Muscle of leg (tissue), 11 donors: Measurements from ENCODE around the gene PARD3. TPM values are rescaled to one million over a fixed set of nuclear protein-coding genes. Genes with fewer than 3 reads are reported as not detected.

Source experiments
- DNase-seq: peaks from one replicate; pipeline ENCODE4 v3.0.0; 2013
- H3K27ac ChIP-seq: one replicate; pipeline ENCODE4 v1.5.1; 2013; ENCODE audit warnings: mild to moderate bottlenecking, low read length, control low read depth
- H3K27me3 ChIP-seq: one replicate; pipeline ENCODE4 v1.6.1; 2013; ENCODE audit warnings: low read length; ENCODE audit not compliant: control insufficient read depth, insufficient read depth
- H3K36me3 ChIP-seq: one replicate; pipeline ENCODE4 v1.6.1; 2013; ENCODE audit warnings: low read length; ENCODE audit not compliant: control insufficient read depth, insufficient read depth
- H3K4me1 ChIP-seq: one replicate; pipeline ENCODE4 v1.6.1; 2013; ENCODE audit warnings: low read length; ENCODE audit not compliant: control insufficient read depth, insufficient read depth
- H3K4me3 ChIP-seq: one replicate; pipeline ENCODE4 v1.5.1; 2013; ENCODE audit warnings: low read length, control low read depth
- H3K9me3 ChIP-seq: replicated peaks from 2 replicates; pipeline ENCODE4 v1.6.1; 2013; ENCODE audit warnings: low read depth, low read length; ENCODE audit not compliant: control insufficient read depth
- WGBS: methylation state at CpG from one replicate; pipeline ENCODE4 v1.1.5; 2013; ENCODE audit warnings: missing lambda C conversion rate; ENCODE audit not compliant: insufficient coverage; 5-methylcytosine and 5-hydroxymethylcytosine counted together
- polyA plus RNA-seq, 8 donors: library from polyadenylated mRNA; unstranded; fragments of 120-200 nt; gene quantifications; one replicate each; pipeline versions ENCODE4 v1.2.1 to v1.2.3, GENCODE V29; 2013; ENCODE audit warnings: inconsistent platforms in 1 of 8, low replicate concordance in 1 of 8; ENCODE audit not compliant: insufficient read length in 8 of 8, insufficient read depth in 1 of 8
- total RNA-seq: library from RNA; stranded (reverse); fragments of 120-200 nt; gene quantifications from one replicate; pipeline ENCODE4 v1.2.4, GENCODE V29; 2013

The PARD3 gene
- total and polyA plus RNA-seq, 9 donors: 32.4 to 59.0 (median 41.9) TPM

- Histone ChIP-seq H3K4me1 (no peaks in the 10 kb centered on the region), H3K4me3 (no peak overlapping the region), H3K9me3 (no peaks in the 10 kb centered on the region), H3K27me3 (no peaks in the 10 kb centered on the region), H3K27ac (no peak overlapping the region), H3K36me3 (no peaks in the 10 kb centered on the region)
- WGBS: no CpG with 5 or more reads among the region's 2 CpGs
- no peak for DNase-seq
Measured at GRCh38 chr10:34825414-34825813, 10.3 kb upstream of the PARD3 start.

GRCh38 chr10:34824870-34825269 lies 9.8 kb upstream of the PARD3 start:
- Histone ChIP-seq H3K27ac (no peak overlapping the region), H3K4me1 (no peaks in the 10 kb centered on the region), H3K36me3 (no peaks in the 10 kb centered on the region), H3K27me3 (no peaks in the 10 kb centered on the region), H3K4me3 (no peak overlapping the region), H3K9me3 (no peaks in the 10 kb centered on the region)
- WGBS: 67% methylated on average over 2 of the region's 2 CpGs
- DNase-seq: no peak

GRCh38 chr10:34821587-34822585 lies 6.8 kb upstream of the PARD3 start:
- Histone ChIP-seq H3K4me3 (no peak overlapping the region), H3K9me3 (no peaks in the 10 kb centered on the region), H3K4me1 (no peaks in the 10 kb centered on the region), H3K36me3 (no peaks in the 10 kb centered on the region), H3K27ac (no peak overlapping the region), H3K27me3 (peaks cover 2% of the 10 kb centered on the region)
- DNase-seq: no peak
- WGBS: no CpG with 5 or more reads among the region's 6 CpGs

- peaks cover 2% of the 10 kb centered on the region for H3K27me3 ChIP-seq
- H3K36me3 ChIP-seq: no peaks in the 10 kb centered on the region
- peaks cover 22% of the 10 kb centered on the region for H3K4me1 ChIP-seq
- H3K27ac ChIP-seq: no peak overlapping the region
- no CpG with 5 or more reads among the region's 3 CpGs for WGBS
- H3K9me3 ChIP-seq: no peaks in the 10 kb centered on the region
- no peak overlapping the region for H3K4me3 ChIP-seq
- no peak for DNase-seq
Measured at GRCh38 chr10:34817586-34817985, 2.5 kb upstream of the PARD3 start.

- Histone ChIP-seq H3K27ac (no peak overlapping the region), H3K36me3 (no peaks in the 10 kb centered on the region), H3K27me3 (peaks cover 2% of the 10 kb centered on the region), H3K9me3 (no peaks in the 10 kb centered on the region), H3K4me3 (no peak overlapping the region), H3K4me1 (peaks cover 27% of the 10 kb centered on the region)
- DNase-seq: no peak
- 96% methylated on average over 12 of the region's 16 CpGs for WGBS
Measured at GRCh38 chr10:34817054-34817453, 2.0 kb upstream of the PARD3 start.

- WGBS: 0% methylated on average over 7 of the region's 10 CpGs
- H3K36me3 ChIP-seq: no peaks in the 10 kb centered on the region
- H3K27ac ChIP-seq: peak overlapping the region; percentile 55
- H3K4me1 ChIP-seq: peaks cover 32% of the 10 kb centered on the region
- peak; percentile 56 for DNase-seq
- peak overlapping the region; percentile 63 for H3K4me3 ChIP-seq
- no peaks in the 10 kb centered on the region for H3K9me3 ChIP-seq
- H3K27me3 ChIP-seq: peaks cover 2% of the 10 kb centered on the region
Measured at GRCh38 chr10:34816501-34817002, 1.5 kb upstream of the PARD3 start.

GRCh38 chr10:34816085-34816496 lies 995 bp upstream of the PARD3 start:
- Histone ChIP-seq H3K36me3 (no peaks in the 10 kb centered on the region), H3K27me3 (peaks cover 2% of the 10 kb centered on the region), H3K4me1 (peaks cover 36% of the 10 kb centered on the region), H3K4me3 (peak overlapping the region; percentile 63), H3K27ac (peak overlapping the region; percentile 55), H3K9me3 (no peaks in the 10 kb centered on the region)
- peak; percentile 28 for DNase-seq
- under 1% methylated on average over 24 of the region's 24 CpGs for WGBS

GRCh38 chr10:34814913-34815184 lies 247 bp downstream of the PARD3 start:
- DNase-seq: no peak
- under 1% methylated on average over 45 of the region's 45 CpGs for WGBS
- Histone ChIP-seq H3K36me3 (no peaks in the 10 kb centered on the region), H3K27me3 (peaks cover 2% of the 10 kb centered on the region), H3K27ac (peak overlapping the region; percentile 81), H3K4me1 (peaks cover 38% of the 10 kb centered on the region), H3K4me3 (peak overlapping the region; percentile 90), H3K9me3 (no peaks in the 10 kb centered on the region)

- H3K36me3 ChIP-seq: no peaks in the 10 kb centered on the region
- H3K27ac ChIP-seq: peak overlapping the region; percentile 92
- peaks cover 2% of the 10 kb centered on the region for H3K27me3 ChIP-seq
- H3K9me3 ChIP-seq: no peaks in the 10 kb centered on the region
- H3K4me3 ChIP-seq: peak overlapping the region; percentile 90
- H3K4me1 ChIP-seq: peaks cover 40% of the 10 kb centered on the region
- DNase-seq: peak; percentile 88
- under 1% methylated on average over 56 of the region's 77 CpGs for WGBS
Measured at GRCh38 chr10:34814223-34814912, 728 bp downstream of the PARD3 start.

- peaks cover 47% of the 10 kb centered on the region for H3K4me1 ChIP-seq
Measured at GRCh38 chr10:34813626-34814222, 1.4 kb downstream of the PARD3 start.

More at GRCh38 chr10:34813626-34814222, 1.4 kb downstream of the PARD3 start:
- peak overlapping the region; percentile 90 for H3K4me3 ChIP-seq
- H3K27ac ChIP-seq: peak overlapping the region; percentile 92
- DNase-seq: peak; percentile 54
- peaks cover 4% of the 10 kb centered on the region for H3K27me3 ChIP-seq
- H3K36me3 ChIP-seq: no peaks in the 10 kb centered on the region
- no peaks in the 10 kb centered on the region for H3K9me3 ChIP-seq
- WGBS: 4% methylated on average over 10 of the region's 19 CpGs
